Activated gamma-delta T cell (primary cell): ENCODE measurements around the gene CCN2.
"Not testable (repeated sequence)": the region's sequence is repeated elsewhere in the genome, so short reads cannot be mapped to it uniquely, and the experiment has no call there.

Experiments
- DNase-seq: peaks from one replicate; lab custom pipeline; 2025; lab: John Stamatoyannopoulos, UW

The CCN2 gene

DNA sequence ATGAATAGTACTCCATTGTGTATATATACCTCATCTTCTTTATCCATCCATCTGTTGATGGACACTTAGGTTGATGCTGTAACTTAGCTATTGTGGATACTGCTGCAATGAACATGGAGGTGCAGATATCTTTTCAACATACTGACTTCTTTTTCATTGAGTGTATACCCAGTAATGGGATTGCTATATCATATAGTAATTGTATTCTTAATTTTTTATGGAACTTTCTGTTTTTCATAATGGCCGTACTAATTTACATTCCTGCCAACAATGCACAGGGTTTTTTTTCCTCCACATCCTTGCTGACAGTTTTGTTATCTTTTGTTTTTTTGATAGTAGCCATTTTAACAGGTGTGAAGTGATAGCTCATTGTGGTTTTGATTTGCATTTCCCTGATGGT, 5.2 kb downstream of the CCN2 start:
- DNase-seq: no peak

DNA sequence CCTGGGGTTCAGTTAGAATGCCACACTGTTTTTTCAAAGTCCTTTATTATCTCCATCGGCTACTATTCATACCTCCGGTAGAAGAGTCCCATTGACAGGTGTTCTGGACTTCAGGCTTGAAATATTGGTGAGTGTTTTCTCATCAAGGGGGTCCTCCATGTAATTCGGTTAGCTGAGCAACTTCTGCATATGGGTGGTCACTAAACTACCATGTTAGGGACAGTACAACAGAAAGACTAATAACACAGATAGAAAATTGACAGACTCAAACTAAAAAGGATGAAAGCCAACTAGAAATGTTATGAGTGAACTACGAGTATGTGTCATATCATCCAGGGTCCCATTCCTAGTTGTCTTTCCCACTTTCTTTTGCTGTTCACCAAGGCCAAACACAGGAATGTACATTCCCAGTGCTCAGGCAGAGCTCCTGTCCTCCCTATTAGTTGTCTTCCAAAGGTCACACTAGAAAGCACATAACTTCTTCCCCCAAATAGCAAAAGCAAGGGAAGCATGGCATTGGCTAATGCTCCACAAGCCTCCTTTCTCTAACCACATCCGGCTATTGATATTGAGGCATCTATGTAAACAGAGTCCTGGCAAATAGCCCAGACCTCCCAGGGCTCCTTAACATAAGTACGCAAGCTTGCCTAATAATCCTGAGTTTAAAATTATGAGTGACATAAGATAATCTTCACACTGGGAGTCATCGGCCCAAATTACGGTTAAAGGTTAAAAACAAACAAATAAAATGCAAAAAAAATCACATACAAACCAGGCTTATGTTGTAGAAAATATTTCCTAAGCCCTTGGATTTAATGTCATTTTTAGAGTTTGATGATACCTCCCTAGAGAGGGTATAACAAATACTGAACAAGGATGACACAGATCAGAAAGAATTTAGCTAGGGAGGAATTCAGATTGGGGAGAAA, 13.2 kb downstream of the CCN2 start:
- no peak for DNase-seq

DNA sequence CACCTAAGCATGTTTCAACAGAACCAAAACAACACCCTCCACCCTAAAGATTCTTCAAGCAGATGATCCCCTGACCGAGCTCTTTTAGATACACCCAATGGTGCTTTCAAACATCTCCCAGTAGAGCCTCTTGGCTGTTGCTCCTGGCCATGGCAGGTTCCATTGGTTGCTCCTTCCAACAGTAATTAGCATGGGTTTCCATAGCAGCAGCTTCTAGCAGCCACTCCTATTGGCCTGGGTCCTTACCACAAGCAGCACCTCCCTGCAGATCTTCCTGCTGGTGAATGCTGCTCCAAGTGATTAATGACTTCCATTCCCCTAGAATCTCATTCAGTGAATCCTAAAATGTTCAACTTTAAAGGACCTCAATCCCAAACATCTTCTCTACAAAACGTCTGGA, 13.9 kb downstream of the CCN2 start:
- no peak for DNase-seq

DNA sequence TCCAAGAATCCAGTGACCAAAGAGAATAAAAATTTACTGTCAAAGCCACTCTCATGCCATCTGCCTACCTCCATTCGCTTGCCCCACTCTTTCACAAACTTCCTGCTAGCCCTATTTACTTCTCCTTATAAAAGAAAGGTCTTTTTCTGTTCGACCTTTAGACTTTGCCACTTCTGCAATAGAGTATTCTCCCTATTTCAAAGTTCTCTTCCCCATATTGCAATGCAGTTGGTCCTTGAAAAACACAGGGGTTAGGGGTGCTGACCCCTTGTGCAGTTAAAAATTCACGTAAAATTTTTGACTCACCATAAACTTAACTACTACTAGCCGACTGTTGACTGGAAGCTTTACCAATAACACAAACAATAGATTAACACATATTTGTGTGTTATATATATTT, 15.0 kb downstream of the CCN2 start:
- DNase-seq: no peak

DNA sequence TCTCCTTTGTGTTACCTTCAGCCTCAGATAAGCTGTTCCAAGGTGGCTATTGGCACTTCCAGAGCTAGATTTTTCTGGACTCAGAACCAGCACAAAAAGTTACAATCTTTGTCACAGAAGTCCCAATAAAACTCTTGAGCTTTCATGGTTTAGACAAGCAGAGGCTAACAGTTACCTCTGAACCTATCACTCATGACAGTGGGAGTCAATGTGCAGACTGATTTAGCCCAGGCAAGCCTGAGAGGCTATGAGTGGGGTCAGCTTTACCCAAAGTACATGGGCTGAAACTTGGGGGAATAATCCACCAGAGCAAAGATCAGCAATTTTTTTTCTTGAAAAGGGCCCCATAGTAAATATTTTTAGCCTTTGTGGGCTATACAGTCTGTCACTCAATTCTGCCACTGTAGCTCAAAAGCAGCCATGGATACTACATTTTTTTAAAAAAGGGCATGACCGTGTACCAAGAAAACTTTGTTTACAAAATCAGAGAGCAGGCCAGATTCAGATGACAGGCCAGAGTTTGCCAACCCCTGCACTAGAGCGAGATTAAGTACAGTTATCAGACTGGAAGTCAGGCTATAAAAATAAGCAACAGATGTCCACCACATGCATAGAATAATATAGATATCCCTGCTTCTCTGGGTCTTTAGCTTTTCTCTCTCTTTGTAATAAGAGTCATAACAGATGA, 20.0 kb downstream of the CCN2 start:
- no peak for DNase-seq

DNA sequence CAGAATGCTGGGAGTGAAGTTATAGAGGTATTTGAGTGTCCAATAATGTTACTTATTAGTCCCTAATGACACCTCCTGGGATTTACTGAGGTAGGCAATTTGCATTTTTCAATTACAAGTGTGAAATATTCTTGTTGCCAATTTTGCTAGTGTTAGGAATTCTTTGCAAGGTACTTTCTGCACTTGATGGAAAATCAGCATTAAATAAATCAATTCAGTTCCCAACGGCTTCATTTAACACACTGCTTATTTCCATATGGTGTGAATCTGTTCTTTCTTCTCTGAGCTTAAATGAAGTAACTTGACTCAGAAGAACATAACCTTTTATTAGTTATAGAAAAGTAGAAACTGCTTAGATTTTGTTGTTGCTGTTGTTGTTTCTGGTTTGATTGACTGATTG, 21.2 kb downstream of the CCN2 start:
- no peak for DNase-seq

DNA sequence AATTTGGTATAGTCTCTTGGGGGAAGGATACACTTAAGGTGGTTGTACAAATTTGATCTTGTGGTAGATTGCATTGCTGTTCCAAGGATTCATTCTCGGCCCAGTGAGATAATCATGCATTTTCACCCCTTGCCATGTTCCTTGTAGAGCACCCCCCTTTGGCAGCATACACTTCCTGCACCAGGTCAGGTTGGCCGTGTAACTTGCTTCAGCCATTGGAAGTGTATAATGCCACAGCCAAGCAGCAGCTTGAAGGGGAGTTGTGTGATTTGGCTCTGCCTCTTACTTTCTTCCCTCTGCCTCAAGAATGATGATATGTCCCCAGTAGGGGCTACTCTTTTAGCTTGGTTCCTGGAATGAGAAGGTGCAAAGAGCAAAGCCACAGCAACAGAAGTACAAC, 21.9 kb downstream of the CCN2 start:
- DNase-seq: no peak

DNA sequence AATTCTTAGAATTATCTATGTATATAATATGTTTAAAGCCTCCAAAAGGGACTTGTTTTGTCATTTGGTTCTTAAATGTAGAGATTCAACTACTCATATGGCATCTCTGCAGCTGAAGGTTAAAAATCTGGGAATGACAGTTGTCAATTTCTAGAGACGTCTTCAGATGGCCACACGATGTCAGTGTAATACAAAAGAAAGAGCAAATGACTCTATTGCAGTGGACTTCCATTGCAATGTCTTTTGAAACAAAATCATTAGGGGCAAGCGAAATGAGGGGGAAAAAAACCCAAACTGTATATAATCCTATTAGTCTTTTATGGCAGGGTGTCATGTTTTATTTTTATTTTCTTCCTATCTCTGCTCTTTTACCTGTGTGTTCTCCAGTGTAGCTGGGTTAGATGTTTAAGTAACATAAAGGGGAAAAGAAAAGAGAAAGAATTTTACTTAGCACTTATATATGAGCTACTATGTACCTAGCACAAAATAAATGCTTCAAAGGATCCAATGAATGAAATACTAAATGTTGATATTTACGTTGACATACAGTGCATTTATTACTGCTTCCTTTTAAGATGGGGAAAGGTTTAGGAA, 26.2 kb downstream of the CCN2 start:
- DNase-seq: no peak

DNA sequence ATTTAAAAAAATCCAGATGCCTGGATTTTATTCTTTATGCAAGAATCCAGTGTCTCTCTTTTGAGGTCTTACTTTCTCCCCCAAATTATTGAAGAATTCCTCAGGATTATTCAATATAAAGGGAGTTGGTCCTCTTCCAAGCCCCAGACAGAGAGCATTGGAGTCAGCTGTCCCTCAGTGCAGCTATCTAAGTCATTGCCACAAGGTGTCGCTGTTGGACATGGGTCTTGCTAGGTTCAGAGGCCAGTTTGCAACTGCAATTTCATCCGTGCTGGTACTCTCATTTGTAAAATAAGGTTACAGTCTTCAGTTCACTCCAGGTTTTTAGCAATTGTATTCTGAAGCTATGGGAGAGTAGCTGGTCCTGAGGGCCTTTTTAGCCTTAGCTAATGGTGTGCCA, 27.8 kb downstream of the CCN2 start:
- no peak for DNase-seq

DNA sequence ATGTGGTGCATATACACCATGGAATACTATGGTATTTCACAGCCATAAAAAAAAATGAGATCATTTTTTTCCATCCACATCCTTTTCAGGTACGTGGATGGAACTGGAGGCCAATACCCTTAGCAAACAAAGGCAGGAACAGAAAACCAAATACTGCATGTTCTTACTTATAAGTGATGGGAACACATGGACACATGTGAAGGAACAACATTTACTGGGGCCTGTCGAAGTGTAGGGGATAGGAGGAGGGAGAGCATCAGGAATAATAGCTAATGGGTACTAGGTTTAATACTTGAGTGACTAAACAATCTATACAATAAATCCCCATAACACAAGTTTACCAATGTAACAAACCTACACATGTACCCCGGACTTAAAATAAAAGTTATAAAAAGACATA, 30.5 kb downstream of the CCN2 start:
- DNase-seq: no peak

DNA sequence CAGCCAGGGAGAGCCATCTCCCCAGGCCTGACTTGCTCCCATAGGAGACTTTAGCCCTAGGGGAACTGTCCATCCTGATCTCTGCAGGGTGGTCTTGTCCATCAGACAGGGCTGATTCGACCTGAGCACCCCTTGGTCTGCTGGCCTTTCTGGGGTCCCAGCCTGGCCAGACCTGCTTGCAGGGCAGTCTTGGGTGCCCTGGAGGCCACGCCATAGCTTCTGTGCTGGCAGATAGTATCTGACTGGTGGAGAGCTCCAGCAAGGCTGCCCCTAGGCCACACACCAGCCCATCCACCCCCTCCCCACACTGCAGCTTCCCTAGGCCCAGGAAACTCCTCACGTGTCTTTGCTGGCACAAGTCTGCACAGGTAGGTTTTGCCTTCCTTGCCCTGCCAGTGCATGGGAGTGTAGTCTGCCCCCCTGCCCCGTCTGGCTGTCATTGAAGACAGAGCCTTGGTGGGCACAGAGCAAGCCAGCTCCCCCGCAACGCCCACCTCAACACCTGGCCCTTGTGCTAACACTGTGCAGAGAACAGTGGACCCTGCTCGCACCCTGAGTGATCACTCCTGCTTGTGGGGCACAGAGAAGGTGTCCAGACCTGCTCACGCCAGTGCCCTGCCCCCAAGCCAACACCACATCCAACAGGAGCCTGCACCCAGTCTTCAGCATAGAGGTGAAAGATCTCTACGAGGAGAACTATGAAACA, 32.4 kb downstream of the CCN2 start:
- no peak for DNase-seq

DNA sequence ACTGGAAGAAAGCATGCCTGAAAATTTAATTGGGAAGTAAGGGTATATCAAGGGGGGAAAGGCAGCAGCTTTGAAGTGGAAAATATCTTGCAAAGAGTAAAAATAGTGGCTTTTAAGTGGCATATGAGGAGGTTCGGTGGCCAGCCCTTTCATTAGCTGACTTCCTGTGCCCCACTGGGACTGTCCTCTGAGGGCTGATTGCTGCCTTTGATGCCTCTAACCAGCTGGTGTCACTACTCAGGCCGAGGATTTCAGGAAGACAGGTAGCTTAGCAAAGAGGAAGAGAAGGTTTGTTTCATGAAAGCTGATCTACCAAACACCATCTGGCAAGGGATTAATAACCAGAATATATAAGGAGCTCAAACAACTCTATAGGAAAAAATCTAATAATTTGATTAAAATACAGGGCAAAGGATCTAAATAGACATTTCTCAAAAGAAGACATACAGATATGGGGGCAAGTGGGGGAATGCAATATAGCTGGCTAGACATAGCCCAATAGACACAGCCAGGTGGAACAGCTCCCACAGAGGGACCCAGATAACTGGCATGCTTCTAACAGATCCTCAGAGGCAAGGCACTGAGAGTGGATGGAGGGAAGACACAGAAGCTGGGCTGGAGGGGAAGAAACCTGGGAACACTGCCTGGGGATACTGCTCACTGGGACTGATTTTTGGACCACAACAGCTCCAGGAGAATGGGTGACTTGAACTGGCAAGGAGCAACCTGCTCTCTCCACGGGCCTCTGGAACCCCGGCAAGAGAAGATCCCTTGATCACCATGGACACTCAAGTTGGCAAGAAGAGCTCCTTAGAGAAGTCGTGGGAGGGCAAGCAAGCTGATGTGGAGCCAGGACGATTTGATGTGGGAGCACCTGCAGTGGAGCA, 33.2 kb downstream of the CCN2 start:
- no peak for DNase-seq

DNA sequence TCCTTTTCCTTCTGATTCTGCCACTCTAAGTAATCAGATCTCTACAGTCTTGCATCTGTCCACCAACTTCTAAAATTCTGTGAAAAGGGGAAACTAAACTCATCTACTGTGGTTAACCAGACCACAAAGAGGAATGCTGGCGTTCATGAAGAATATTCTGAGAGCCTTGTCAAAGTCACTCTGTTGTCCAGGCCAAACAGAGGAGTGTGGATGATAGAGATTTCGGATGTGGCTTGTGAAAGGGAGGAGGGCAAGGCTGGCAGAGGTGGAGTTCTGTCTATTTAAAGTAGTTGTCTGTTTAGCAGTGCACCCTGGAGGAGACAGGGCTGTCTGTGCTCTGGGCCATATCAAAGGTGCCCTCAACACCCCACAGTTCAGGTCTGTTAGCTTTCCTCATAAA, 33.9 kb downstream of the CCN2 start:
- DNase-seq: no peak

DNA sequence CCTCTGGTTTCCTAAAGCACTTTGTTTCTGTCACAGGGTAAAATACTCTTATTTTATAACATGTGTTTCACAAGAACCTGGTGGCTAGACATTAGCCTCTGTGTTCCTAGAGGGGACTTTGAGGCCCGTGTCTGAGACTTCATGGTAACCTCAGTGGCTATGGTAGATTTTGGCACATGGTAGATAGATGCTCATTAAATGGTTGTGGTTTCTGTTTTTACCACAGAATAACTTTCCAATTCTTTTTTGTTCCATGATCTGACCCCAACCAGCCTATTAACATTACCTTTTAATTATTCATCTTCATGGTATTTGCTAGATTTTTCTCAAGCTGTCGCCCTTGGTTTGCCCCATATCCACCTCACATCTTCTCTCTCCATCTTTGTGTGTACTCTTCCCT, 34.3 kb downstream of the CCN2 start:
- DNase-seq: no peak

DNA sequence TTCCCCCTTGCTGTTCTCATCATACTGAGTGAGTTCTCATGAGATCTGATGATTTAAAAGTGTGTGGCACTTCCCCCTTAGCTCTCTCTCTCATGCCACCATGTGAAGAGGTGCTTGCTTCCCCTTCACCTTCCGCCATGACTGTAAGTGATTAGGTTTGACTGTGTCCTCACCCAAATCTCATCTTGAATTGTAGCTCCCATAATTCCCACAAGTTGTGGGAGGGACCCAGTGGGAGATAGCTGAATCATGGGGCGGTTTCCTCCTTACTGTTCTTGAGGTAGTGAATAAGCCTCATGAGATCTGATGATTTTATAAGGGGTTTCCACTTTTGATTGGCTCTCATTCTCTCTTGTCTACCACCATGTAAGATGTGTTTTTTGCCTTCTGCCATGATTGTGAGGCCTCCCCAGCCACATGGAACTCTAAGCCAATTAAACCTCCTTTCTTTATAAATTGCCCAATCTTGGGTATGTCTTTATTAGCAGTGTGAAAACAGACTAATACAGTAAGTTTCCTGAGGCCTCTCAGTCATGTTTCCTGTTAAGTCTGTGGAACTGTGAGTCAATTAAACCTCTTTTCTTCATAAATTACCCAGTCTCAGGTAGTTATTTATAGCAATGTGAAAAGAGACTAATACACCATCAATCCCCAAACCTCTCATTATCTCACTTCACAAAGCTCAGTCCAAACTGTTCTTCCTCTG, 34.9 kb downstream of the CCN2 start:
- DNase-seq: not testable (repeated sequence)

DNA sequence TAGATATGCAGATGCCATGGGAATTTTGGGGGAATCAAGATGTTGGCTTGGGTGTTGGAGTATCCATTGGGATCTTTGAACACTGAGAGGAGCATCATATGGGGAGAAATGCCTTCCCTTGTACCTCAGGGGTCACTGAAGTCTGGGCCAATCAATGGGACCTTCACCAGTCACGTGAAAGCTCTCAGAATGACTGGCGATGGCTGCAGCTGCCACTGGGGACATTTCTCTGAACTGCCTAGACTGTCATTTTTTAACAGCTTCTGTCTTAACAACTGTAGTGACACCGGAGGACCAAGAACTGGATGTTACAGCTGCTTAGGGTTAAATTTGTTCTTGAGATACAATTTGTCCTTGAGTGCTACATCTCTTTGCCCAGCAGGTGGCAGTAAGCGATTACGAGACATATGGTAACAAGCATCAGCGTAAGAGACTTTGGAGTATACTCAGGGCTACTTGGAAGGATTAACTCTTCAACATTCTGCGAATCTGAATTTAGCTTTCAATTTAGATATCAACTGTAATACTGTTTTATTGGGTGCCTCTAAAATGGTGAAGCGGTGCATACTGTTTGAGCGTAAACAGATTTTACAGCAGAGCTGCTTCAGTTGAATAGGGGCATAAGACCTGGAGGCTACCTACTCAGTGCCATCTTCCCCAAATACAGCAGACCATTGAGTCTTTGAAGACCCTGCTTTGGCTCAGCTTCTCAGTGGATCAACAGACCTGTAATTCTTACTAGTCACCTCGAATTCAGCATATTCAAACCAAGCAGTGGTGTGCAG, 36.0 kb downstream of the CCN2 start:
- DNase-seq: no peak

DNA sequence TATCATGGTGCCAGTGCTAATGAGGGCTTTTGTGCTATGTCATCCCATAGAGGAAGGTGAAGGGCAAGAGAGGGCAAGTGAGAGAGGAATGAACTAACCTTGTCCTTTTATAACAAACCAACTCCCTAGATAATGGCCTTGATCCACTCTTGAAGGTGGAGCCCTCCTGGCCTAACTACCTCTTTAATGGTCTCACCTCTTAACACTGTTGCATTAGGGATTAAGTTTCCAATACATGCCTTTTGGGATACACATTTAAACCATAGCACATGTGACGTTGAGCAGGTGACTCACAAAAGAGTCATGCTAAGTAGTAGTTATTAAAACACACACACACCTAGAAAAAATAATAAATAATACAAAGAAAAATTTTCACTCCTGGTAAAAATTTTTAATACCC, 36.9 kb downstream of the CCN2 start:
- no peak for DNase-seq

DNA sequence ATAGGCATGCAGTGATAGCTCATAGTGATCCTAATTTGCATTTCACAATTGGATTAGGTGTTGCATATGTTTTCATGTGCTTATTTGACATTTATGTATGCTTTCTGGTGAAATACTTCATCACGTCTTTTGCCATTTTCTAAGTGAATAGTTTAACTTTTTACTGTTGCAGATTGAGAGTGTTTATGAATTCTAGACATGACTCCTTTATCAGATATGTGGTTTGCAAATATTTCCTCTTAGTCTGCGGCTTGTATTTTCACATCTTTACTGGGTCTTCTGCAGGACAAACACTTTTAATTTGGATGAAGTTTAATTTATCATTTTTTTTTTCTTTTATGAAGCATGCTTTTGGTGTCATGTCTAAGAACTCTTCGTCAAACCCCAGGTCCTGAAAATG, 39.2 kb downstream of the CCN2 start:
- no peak for DNase-seq

DNA sequence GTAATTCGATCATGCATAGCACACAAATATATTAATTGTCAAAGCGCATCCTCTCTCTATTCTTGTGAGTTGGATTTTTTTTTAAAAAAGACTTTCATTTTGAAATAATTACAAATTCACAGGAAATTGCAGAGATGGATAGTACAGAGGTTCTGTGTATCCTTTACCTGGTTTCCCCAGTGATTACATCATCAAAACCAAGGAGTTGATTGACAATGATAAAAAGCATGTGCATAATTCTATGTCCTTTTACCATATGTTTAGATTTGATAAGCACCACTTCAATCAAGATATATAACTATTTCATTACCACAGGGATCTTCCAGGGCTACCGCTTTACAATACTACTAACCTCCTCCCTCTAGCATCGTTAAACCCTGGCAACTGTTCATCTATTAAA, 40.2 kb downstream of the CCN2 start:
- DNase-seq: no peak

DNA sequence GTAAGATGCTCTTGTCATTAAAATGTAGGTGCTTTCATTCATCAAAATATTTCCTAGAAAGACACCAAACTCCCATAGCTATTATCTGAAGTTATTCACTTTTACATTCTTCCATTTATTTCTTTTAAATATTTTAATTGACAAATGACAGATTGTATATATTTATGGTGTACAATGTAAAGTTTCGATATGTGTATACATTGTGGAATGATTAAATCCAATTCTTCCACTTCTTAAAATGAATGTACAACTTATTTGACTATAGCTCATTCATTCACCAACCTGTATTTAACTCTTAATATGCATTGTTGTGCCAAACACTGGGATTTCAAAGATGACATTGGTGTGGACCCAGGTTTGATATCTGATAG, 41.0 kb downstream of the CCN2 start:
- no peak for DNase-seq
